NCI-H526 treated with DMSO at 0.1 percent for 48 hours (cell line): ENCODE data around the gene PKD1.

Experiments
- DNase-seq: peaks from one replicate; lab custom pipeline; 2025; lab: John Stamatoyannopoulos, UW

PKD1 gene

DNA sequence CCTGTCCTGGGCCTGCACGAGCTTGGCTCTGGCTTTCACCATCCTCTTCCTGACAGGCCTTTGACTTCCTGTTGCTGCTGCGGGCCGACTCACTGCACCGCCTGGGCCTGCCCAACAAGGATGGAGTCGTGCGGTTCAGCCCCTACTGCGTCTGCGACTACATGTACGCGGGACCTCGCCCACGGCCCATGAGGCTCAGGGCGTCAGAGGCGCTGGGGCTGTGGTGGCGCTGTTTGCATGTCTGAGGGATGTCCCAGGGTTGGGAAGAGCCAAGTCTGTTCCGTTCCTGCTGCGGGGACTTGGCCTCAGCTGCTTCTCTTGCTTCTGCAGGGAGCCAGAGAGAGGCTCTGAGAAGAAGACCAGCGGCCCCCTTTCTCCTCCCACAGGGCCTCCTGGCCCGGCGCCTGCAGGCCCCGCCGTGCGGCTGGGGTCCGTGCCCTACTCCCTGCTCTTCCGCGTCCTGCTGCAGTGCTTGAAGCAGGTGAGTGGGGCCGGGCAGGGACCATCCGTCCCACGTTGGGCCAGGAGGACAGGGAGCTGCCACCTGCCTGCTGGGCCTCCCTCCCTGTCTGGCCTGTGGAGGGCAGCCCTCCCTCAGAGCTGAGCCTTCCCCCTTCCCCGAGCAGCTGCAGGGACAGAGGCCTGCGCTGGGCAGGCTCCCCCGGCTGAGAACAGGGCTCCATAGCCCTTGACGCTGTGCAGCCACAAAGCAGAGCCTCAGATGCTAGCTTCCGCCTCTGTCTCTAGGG lies 64.1 kb downstream of the PKD1 start:
- DNase-seq = no peak

- DNase-seq = no peak
Observed at GRCh38 chr16:2070576-2071453, 64.9 kb downstream of the PKD1 start.

DNA sequence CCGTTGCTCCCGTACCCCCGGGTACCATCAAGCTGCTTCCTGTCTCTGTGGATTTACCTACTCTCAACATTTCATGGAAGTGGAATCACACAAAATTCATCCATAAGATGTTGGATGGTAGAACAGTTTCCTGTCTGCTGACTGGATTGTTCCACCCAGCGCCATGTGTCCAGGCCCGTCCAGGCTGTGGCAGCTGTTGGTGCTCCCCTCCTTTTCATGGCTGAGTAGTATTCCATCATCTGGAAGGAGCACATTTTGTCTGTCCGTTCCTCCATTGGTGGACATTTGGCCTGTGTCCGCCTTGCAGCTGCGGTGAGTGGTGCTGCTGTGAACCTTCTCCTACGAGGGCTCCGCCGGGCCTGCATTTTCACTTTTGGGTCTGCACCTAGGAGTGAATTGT lies 69.6 kb downstream of the PKD1 start:
- DNase-seq = no peak

- DNase-seq = no peak
Observed at GRCh38 chr16:2064368-2064945, 71.2 kb downstream of the PKD1 start.

DNA sequence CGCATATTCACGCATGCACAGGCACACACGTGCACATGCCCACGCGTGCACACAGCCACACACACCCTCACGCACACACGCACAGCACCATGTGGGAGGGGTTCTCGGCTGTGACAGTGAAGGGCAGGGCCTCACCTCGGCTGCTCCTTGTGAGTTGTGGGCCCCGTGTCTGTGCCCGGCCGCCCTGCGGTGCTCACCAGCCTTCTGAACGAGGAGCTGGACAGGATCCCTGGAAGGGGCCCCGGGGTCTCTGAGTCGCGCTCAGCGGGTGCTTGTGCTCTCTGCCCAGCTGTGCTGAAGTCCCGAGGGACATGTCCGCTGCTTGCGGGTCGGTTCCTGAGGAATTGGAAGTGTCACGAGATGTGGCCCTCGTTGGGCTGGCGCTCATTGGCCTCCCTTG lies 71.8 kb downstream of the PKD1 start:
- no peak for DNase-seq

DNA sequence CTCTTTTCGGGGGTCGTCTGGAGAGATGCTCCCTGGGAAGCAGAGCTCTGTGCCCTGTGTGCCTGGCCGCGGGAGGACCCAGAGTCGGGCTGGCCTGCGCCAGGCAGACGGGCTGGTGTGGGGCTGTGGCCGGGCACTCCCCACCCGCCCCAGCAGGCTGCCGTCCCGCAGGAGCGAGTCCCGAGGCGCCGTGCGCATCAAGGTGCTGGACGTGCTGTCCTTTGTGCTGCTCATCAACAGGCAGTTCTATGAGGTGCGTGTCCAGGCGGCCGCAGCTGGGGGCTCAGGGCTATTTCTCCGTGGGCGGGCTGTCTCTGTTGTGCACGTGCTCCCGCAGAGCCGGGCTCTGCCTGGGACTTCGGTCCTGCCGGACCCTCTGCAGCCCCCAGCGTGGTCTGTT lies 72.9 kb downstream of the PKD1 start:
- no peak for DNase-seq

GRCh38 chr16:2061526-2061925 lies 74.2 kb downstream of the PKD1 start:
- no peak for DNase-seq

GRCh38 chr16:2061023-2061422 lies 74.7 kb downstream of the PKD1 start:
- DNase-seq = no peak

DNA sequence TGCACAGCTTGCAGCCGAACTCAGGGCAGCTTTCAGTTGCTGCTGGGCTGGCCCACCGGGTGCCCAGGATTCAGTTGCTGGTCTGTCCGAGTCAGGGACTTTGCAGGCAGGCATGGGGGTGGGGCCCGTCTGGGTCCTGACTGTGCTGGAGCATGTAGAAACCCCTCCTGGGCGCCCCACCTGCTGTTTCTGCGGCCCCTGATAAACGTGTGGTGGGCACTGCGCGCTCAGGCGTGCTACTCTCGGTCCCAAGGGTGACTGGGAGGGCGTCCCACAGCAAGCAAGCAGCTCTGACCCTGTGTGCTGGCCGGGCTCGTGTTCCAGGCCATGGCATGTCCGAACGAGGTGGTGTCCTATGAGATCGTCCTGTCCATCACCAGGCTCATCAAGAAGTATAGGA lies 75.4 kb downstream of the PKD1 start:
- no peak for DNase-seq

DNA sequence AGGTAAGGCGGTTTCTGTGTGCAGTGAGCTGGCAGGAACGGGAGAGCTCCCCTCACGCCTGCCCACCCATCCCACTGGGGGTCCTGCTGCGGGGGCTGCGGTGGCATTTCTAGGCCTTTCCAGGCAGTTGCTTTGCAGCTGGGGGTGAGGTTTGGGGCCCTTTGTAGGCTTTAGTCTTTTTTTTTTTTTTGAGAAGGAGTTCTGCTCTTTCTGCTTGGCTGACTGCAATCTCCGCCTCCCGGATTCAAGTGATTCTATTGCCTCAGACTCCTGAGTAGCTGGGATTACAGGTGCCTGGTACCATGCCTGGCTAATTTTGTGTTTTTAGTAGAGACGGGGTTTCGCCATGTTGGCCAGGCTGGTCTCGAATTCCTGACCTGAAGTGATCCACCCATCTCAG lies 76.8 kb downstream of the PKD1 start:
- DNase-seq = no peak

GRCh38 chr16:2058420-2058819 lies 77.3 kb downstream of the PKD1 start:
- no peak for DNase-seq

- no peak for DNase-seq
Observed at GRCh38 chr16:2057438-2057837, 78.3 kb downstream of the PKD1 start.

- no peak for DNase-seq
Observed at GRCh38 chr16:2056681-2057407, 78.9 kb downstream of the PKD1 start.

DNA sequence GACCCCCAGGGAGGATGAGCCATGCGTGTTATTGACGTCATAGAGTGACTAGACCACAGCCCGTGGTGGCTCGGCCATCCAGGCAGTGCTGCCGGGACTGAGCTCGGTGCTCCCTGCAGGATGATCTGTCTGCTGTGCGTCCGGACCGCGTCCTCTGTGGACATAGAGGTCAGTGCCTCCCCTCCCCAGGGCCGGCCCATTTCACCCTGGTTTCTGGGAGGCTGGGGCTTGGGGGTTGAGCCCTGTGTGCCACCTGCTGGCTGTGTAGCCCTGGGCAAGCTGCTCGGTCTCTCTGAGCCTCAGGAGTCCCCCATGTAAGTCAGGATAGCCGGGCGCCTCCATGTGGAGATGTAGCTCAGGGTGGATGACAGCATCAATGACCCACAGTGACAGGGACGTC lies 79.6 kb downstream of the PKD1 start:
- no peak for DNase-seq

GRCh38 chr16:2054543-2055245 lies 81.0 kb downstream of the PKD1 start:
- DNase-seq = no peak

GRCh38 chr16:2053897-2054296 lies 81.8 kb downstream of the PKD1 start:
- no peak for DNase-seq

DNA sequence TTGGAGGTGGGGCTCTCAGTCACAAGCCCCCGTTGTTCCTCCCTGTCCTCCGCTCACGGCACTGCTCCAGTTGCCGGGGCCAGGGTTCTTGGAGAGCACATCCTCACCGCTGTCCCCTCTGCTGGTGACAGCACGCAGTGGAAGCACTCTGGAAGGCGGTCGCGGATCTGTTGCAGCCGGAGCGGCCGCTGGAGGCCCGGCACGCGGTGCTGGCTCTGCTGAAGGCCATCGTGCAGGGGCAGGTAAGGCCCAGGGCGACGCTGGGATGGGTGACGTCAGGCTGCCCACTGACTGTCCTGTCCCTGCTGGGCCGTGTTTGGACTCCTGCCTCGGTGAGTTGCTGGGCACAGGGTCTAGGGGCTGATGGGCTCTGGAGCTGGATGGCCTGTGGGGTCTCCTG lies 82.5 kb downstream of the PKD1 start:
- DNase-seq = no peak

- DNase-seq = no peak
Observed at GRCh38 chr16:2048116-2048543, 87.6 kb downstream of the PKD1 start.

GRCh38 chr16:2047330-2048115 lies 88.2 kb downstream of the PKD1 start, which contains the start of the genes NTHL1 and TSC2:
Gene NTHL1, minus strand, starts transcription at chr16:2047834. Its CDS starts 11 bp downstream, at chr16:2047823.
Gene TSC2, plus strand, starts transcription at chr16:2047985. Its CDS starts 631 bp downstream, at chr16:2048616.
- DNase-seq = peak; percentile 64

- DNase-seq = no peak
Observed at GRCh38 chr16:2046893-2047329, 88.8 kb downstream of the PKD1 start.
